HG03354 (cell line): ENCODE results near the gene ZXDC.

Experiments used
- ATAC-seq: cut with Tn5 transposase; IDR thresholded peaks from one replicate; pipeline ENCODE4 v1.9.1; 2021; ENCODE audit warnings: mild to moderate bottlenecking; ENCODE audit not compliant: unreplicated experiment, poor library complexity, severe bottlenecking

ZXDC gene

DNA sequence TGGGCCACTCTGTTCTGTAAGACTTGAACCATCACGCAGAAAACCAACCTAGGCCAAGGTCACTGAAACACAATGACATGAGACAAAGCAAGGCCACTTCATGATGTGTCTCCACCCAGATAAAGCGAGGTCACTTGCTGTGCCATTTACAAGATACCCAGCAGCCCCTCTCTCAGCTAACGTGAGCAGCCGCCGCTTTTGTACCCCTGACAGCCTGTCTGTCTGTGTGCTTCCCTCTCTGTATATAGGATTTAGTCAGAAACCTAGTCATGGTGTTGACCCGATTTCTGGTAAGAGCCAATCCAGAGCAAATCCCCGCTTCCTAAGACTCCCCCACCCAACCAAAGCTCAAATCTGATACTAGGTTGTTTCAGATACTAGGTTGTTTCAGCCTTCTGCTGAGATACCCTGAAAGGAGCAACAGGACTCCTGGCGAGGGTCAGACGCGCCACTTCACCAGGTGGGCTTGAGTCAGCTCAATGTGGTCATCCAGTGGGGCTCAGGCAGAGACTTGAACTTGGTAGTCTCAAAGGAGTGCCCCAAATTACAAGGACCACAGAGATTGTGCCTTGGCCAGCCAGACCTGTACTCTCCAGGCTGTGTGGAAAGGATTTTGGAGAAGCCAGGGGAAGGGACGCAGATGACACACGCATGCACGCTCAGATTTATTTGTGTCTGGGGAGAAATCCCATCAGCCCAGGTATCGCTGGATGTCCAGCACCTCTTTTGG lies 3.1 kb upstream of the ZXDC start:
- no peak for ATAC-seq

DNA sequence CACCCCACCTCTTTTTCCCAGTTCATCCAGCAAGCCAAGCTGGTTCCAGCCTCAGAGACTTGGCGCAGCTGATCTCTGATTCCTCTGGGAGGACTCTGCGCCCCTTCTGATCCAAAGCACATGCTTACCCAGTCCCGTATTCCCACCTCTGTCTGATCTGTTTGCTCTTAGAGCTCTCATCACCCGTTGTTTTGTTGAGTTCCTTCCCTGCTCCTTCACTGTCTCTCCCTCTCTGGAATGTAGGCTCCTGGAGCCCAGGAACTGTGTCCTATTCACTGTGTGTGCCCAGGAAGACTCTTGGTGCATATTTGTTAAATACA lies 1.3 kb upstream of the ZXDC start:
- no peak for ATAC-seq

DNA sequence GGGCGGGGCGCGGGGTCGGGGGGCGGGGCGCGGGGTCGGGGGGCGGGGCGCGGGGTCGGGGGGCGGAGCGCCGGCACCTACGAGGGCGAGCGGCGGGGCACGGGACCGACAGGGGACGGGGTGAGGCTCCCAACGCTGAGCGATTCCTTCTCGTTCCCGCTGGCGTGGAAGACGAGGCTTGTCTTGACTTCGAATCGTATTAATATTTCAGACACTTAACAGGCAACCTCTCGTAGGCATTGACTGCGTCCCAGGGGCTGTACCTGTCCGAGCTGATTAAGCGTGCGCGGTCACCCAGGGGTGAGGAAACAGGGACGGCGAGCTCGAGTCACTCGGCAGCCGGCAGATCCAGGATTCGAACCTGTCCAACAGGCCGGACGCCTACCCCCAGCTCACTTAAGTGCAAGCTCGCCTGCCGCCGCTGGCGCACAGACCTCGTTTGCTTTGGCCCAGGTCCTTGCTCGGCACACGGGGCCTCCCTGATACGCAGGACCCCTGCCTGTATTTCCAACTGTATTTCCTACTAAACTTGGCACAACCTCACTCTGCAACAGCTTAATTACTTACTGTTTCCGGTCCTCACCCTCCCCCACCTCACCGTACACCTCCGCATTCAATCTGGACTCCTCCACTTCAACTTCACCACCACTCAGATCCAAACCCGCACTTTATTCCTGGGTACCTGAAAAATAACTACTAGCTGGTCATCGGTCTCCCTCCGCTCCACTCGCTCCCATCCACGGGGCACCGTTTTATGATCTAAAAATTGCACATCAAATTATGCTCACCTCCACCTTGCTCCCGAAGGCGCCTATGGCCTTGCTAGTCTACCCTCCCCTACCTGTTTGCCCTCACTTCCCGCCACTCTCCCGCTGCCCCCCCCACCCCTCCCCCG lies 722 bp upstream of the ZXDC start:
- ATAC-seq = peak; percentile 34

DNA sequence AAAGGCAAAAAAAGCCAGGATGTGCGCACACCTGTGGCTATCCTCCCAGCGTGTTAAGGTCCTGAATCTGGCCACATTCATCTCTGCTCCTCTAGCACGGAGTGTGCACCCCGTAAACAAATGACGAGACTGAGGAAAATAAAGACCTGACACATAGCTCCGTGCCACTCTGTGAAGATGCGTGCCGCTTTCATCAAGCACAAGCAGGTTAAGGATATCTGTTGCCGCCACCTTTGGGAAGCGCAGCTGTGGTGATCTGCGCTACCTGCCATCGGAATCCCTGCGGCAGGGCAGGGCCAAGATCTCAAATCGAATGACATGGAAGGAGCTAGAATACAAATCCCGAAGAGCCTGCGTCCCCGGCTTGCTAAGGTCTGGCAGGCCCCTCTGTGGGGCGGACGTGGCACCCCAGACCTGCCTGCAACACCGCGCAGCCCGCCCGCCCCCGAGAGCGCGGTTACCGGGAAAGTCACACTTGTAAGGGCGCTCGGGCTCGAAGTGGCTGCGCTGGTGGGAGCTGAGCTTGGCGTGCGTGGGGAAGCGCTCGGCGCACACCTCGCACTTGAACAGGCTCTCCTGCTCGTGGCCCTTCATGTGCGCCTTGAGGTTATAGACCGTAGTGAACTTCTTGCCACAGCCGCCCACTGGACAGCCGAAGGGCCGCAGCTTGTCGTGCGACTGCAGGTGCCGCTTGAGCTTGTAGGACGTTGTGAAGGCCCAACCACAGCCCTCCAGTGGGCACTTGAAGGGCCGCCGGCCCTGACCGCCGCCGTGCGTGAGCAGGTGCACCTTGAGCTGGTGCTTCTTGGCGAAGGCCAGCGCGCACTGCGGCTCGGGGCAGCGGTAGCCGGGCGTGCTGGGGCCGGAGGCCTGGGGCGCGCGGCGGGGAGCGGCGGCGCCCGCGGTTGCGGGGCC lies 936 bp downstream of the ZXDC start:
- peak; percentile 32 for ATAC-seq

DNA sequence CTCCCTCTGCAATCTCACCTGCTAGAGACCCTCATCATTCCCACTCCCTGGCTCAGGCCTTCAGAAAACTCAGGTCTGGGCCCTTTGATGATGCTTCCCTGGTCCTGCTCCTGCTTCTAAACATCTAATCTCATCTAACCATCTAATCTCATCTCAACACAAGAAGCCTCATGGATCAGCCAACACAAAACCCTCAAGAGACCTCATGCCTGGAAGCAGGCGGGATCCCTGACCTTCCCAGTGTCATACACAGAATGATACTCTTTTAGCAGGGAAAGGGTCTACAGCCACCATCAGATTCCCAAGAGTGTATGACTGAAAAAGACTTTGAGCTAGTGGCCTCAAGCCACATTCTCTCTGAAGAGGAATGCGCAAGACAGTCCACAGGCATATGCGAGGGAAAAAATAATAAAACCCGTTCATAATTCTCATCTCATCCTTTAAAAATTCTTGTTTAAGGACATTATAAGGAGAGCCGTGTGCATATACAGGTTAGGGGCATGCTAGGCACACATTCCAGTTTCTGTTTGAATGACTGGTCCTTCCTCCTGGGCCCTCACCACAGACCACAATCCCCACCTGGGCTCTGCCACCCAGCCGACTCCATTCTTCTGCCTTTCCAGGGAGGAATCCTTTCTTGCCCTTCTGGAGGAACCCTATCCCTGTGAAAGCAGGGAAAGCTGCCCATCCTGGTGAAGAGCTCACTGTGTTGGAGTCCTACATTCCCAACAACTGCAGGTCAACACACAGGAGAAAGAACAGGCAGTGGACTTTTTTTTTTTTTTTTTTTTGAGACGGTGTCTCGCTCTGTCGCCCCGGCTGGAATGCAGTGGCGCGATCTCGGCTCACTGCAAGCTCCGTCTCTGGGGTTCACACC lies 2.2 kb downstream of the ZXDC start:
- no peak for ATAC-seq

DNA sequence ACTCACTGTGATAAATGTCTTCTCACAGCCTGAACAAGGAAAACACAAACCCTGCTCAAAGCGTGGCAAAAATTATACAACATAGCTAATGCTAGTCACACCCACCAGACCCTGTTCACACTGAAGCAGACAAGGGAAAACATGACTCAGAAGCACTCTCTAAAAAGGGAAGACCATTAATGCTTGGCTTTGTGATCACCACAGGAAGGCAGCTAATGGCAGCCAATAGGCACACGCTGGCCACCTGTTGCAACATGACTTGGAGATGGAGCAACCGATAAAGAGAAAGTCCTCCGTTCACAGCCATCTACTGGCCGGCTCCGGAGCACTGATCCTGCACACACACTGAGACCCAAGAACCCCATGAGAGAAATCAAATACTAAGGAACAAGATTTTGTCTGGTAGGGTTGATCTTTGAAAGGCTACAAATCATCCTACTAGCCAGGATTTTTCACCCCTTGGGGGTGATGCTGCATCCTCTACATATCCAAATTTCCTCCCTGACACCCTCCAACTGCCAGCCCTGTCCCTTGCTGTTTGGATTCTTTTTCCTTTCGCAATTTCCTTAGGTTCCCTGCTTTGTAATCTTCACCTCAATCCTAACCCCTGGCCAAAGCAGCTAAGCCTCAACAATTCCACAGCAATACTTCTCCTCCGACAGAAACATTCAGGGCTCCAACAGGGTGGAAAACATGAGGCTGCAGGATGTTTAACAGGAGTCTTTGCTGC lies 3.2 kb downstream of the ZXDC start:
- ATAC-seq = no peak

DNA sequence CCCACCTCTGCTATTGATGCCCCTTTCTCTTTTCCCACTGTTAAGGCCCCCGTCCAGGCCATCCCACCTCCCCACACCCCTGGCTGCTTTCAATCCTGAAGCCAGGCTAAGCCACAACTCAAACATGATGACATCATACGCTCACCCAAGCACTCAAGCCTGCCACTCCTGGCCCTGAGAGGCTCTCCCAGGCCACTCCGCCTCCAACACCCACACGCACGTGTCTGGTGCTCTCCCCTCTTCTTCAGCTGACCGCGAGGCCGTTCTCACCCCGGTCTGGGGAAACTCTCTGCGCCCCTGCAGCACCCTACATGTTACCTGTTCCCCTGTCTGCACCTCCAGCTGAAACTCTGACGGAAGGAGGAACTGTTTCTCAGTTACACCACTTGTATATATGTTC lies 6.2 kb downstream of the ZXDC start:
- no peak for ATAC-seq

DNA sequence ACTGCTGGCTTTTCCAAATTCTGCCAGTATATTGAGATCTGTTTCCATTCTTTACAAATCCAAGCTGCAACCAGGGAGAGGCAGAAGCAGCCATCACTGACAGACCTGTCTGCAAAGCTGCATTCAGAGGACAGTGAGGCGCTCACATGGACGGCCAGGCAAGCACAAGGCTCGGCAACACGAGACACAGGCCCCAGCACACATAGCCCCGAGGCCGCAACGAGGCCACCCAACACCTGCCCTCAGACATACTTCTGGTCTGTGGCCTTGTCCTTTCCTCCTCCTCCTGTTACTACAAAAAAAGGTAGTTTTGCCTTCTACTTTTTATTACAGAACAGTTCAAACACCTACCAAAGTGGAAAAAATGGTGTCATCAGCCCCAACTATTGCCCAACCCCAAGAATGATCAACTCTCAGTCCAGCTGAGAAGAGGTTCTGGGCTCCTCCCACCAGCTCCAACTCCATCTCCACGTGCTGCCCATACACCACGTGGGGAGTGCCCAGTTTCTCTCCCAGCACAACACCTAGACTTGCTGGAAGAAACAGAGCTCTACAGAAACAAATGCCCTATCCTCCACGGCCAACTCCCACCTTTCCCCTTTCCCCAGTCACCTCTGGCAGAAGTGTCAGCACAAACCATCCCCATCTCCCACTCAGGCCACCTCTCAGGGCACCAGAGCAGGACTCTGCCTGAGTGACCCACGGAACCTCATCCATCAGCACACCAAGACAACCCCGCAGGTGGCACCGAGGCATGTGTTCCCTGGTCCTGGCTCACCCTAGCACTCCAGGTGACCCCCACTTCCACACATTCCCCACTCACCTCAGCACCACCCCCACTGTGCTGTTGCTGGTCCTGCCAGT lies 7.4 kb downstream of the ZXDC start:
- ATAC-seq = no peak

DNA sequence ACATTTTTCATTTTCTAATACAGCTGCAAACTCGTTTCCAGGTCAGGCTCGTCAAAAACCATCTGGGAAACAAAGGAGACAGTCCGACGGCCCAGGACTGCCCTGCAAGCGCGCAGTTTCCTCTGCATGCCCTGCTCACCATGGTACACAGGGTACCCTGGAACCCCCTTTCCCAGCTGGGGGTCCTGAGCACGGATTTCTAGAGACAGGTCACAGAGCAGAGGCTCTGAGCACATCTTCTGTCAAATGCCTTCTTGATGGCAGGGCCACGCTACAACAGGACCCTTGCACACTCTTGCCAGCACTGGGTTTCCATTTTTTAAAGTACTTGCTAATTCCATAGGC lies 8.1 kb downstream of the ZXDC start:
- ATAC-seq = no peak

DNA sequence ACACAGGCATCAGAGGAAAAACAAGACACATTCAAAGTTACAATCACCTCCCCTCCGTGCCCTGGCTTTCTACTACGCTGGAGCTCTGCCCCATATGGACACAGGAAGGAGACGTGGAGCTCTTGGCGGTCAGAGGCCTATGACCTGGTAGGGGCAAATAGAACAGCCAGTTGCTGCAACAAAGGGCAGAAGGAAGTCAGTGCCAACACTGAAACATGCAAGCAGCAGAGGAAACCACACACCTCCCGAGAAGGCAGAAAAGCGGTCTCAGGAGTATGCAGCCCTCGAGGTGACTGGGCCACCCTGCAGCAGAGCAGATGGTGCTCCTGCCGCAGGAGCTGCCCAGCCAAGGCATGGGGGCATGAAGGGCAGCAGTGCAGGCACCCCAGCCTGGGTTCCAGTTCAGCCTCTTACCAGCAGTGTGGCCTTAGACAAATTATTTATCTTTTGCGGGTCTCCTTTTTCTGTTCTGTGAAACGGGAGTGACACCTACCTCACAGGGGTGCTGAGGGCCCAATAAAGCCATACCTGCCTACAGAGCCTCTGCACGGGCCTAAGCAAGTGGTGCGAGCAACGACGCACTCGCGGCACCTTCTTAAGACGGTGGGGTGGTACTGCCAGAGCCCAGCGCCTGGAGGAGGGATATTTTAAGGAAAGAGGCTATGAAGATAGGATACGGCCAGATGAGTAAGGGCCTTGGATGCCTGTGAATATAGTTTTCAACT lies 8.6 kb downstream of the ZXDC start:
- ATAC-seq = no peak

DNA sequence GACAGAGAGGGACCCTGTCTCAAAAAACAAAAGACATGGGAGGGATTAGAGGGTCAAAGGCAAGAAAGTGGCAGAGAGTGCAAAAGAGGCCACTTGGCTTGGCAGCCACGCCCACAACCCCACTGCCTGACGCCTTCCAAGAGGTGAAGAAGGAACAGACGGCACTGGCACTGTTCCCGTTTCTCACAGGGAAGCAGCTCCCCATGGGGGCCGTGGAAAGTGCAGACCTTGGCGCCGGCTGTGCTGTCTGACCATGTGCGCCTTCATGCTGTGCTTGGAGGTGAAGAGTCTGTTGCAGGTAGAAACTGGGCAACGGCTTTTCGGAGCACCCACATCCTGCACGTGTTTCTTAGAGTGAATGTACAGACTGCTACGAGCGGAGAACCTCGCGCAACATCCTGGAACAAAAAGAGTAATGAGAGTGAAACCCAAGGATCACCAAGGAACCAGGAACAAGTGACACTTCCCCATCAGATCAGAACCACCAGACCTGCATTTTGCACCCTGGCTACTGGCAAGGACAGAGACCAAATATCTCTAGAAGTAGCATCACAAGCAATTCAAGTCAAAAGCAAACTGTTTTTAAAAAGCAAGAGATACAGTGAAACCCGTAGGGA lies 9.7 kb downstream of the ZXDC start:
- ATAC-seq = no peak

DNA sequence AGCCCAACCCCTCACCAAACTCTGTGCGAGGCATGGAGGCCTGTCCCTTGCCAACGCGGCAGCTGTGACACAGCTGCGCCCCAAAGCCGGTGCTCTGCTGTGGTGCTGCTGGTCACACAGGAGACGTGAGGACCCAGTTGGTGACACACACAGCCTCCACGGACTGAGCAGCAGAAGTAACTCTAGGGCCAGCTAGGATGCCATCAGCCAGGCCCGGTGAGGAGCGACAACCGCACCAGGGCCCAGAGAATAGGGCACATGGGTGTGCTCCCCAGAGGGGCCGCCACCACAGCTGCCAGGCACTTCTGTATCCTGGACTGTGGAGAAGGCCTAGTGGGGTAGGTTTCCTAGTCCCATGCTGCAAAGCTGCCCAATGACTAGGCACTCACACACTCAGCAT lies 10.7 kb downstream of the ZXDC start:
- ATAC-seq = no peak

DNA sequence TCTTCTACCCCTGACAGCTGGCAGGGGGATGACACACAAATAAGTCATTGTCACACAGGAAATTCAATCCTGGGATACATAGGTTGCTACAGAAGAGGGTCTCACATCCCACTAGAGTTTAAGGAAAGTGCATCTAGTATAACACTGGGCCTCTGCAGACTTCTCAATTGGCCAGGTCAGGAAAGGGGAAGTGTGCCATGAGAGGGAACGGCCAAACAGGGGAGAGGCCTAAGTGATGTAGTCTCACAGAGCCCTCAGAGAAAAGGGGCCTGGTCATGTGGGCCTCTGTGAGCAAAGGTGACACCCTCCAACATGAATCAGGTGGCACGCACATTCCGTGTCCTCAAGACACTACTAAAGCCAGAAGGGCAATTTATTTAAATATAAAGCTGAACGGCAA lies 11.2 kb downstream of the ZXDC start:
- ATAC-seq = no peak

DNA sequence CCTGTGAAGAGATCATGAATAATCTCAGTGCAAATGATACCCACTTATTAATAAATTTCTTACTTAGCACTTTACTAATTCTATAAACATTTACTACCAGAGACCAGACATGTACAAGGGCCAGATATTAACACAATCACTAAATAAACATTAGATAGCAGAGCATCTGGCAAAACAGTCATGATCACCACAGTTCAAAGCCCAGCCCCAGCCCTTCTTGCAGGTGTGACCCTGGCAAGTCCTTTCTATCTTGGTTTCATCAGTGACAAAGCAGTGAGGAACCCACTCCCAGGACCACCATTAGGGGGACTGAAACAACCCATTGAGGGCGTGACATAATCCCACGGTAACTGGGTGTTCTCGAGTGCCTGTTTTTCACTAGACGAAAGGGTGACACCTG lies 11.6 kb downstream of the ZXDC start:
- ATAC-seq = no peak

DNA sequence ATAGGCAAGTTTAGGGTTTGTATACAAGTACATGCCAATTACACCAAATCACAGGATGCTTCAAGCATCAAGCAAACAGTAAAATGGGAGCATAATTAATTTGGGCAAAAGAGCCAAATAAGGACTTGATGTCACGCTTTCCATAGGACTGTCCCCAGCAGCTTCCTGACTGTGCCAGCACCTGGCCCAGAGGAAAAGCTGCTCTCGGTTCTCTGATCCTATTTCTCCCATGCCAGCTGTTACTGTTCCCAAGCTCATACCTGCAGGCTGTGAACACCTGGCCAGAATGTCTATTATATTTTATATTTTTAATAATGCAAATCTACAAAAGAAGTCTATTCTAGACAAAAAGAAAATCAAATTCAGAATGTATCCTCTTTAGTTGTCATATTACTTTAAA lies 12.2 kb downstream of the ZXDC start:
- ATAC-seq = no peak

DNA sequence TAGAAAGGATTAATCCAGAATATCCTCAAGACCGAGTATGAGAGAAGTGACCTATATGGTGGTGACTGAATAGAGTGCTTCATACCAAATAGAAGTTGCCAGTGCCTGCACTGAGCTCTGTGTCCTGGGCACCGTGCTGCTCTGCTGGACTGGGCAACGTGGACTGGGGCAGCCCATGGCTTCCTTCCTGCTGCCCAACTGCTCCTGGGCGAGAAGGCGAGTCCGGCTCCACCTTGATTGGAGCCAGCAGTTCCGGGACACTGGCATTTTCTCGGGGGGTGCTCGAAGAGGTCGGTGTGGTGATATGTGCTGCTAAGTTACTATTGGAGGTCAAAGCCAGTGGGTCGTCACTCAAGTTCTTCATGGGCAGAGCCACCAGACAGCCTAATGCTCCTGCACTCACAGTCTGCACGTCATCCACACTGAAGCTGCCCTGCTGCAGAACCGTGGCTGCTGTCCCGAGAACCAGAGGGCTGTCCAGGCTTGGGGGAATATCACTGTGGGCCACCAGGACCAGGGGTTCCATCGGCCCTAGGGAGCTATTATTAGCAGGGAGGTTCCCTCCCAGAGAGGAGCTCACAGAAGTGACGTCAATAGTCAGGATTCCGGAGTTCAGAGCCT lies 14.1 kb downstream of the ZXDC start:
- ATAC-seq = no peak

DNA sequence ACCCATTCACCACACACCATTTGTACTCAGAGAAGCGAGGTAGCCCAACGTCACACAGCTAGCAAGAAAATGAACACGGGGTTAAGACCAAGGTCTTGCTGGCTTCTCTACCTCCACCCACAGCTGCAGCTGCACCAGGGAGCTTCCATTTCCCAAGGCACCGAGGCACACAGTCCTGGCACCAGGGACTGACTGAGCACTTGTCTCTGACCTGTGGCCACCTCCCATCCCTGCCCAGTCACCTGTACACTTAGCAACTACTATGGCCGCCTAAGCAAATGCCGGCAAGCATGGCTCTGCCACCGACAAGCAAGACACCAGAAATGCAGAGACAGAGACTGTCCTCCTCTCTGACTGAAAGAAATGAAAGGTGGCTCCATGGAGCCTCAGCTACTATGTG lies 15.3 kb downstream of the ZXDC start:
- no peak for ATAC-seq
